DND-41 (cell line): ENCODE data around the gene PTOV1.

Experiments used
- CTCF ChIP-seq: IDR thresholded peaks from 2 replicates; pipeline ENCODE4 v1.5.1; 2012; ENCODE audit warnings: borderline replicate concordance, low read length, moderate library complexity, mild to moderate bottlenecking; ENCODE audit not compliant: poor library complexity, severe bottlenecking; ENCODE audit errors: extremely low read depth
- EZH2 ChIP-seq: IDR thresholded peaks from 3 replicates; pipeline ENCODE4 v1.6.1; 2012; ENCODE audit warnings: borderline replicate concordance, low read depth, mild to moderate bottlenecking, moderate library complexity, low read length, inconsistent platforms; ENCODE audit not compliant: severe bottlenecking

GRCh38 chr19:49809941-49810389, 41.0 kb upstream of the PTOV1 start:
- no peak for TF ChIP-seq CTCF
- no peak for TF ChIP-seq EZH2
